ENCODE data around the gene RHBDL1. TPM values are rescaled to one million over a fixed set of nuclear protein-coding genes. Genes with fewer than 3 reads are reported as not detected.

The RHBDL1 gene
- total RNA-seq, 4 donors from 2014 or later: 1.1 to 1.5 (median 1.3) TPM; not detected in 1

DNA sequence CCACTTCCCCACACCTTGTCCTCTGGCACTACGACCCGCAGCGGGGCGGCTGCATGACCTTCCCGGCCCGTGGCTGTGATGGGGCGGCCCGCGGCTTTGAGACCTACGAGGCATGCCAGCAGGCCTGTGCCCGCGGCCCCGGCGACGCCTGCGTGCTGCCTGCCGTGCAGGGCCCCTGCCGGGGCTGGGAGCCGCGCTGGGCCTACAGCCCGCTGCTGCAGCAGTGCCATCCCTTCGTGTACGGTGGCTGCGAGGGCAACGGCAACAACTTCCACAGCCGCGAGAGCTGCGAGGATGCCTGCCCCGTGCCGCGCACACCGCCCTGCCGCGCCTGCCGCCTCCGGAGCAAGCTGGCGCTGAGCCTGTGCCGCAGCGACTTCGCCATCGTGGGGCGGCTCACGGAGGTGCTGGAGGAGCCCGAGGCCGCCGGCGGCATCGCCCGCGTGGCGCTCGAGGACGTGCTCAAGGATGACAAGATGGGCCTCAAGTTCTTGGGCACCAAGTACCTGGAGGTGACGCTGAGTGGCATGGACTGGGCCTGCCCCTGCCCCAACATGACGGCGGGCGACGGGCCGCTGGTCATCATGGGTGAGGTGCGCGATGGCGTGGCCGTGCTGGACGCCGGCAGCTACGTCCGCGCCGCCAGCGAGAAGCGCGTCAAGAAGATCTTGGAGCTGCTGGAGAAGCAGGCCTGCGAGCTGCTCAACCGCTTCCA is 42.0 kb upstream of the RHBDL1 start:
- peaks cover 19% of the 10 kb centered on the region for H3K27me3 ChIP-seq
- 94% methylated on average over 11 of the region's 74 CpGs; no CpG with 5 or more reads in 1 of the 2 donors for WGBS, 2 donors (ENCODE audit: low coverage in 1 of 2)
- no peaks in the 10 kb centered on the region for H3K9me3 ChIP-seq
- no peak overlapping the region for H3K4me3 ChIP-seq
- H3K27ac ChIP-seq: no peak overlapping the region
- TF ChIP-seq EP300 (IDR thresholded peaks at IDR 0.05) (no peak), POLR2A (IDR thresholded peaks at IDR 0.05) (no peak), POLR2AphosphoS5 (IDR thresholded peaks at IDR 0.05) (no peak)
- TF ChIP-seq, protein P1, sequence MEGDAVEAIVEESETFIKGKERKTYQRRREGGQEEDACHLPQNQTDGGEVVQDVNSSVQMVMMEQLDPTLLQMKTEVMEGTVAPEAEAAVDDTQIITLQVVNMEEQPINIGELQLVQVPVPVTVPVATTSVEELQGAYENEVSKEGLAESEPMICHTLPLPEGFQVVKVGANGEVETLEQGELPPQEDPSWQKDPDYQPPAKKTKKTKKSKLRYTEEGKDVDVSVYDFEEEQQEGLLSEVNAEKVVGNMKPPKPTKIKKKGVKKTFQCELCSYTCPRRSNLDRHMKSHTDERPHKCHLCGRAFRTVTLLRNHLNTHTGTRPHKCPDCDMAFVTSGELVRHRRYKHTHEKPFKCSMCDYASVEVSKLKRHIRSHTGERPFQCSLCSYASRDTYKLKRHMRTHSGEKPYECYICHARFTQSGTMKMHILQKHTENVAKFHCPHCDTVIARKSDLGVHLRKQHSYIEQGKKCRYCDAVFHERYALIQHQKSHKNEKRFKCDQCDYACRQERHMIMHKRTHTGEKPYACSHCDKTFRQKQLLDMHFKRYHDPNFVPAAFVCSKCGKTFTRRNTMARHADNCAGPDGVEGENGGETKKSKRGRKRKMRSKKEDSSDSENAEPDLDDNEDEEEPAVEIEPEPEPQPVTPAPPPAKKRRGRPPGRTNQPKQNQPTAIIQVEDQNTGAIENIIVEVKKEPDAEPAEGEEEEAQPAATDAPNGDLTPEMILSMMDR (IDR thresholded peaks at IDR 0.05): no peak
- ATAC-seq: no peak
- peaks cover 2 to 58% (median 35%) of the 10 kb centered on the region in 3 donors for H3K4me1 ChIP-seq
- peaks cover 0 to 34% of the 10 kb centered on the region in 2 donors for H3K36me3 ChIP-seq

DNA sequence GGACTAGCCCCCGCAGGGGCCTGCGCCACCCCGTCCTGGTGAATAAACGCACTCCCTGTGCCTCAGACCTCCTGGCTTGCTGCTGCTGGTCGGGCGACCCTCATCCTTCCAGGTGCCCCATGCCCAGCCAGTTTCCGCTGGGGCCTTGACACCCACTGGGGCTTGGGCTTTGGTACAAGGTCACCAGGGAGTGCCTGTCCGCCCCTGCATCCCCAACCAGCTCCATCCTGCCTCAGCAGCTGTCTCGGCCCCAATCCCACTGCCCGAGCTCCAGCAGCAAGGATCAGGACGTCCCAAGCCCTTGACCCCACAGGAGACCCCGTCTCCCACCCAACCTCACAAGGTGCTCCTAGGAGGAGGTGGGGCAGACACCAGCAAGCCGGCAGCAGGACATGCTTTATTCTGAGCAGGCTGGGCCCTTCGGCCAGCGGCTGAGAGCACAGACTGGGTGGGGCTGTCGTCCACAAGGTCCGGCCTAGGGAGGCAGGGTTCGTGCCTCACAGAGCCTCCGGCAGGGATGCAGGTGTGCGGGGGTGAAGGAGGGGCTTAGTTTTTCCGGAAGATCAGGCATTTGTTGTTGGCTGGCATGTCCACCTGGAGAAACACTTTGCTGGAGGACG is 41.3 kb upstream of the RHBDL1 start:
- WGBS, 2 donors (ENCODE audit: low coverage in 1 of 2): no CpG with 5 or more reads among the region's 22 CpGs
- H3K4me3 ChIP-seq: no peak overlapping the region
- peaks cover 19% of the 10 kb centered on the region for H3K27me3 ChIP-seq
- no peak for ATAC-seq
- no peak overlapping the region for H3K27ac ChIP-seq
- TF ChIP-seq POLR2A (IDR thresholded peaks at IDR 0.05) (no peak), EP300 (IDR thresholded peaks at IDR 0.05) (no peak), POLR2AphosphoS5 (IDR thresholded peaks at IDR 0.05) (no peak)
- TF ChIP-seq, protein P1 (IDR thresholded peaks at IDR 0.05): no peak
- no peaks in the 10 kb centered on the region for H3K9me3 ChIP-seq
- peaks cover 2 to 63% (median 35%) of the 10 kb centered on the region in 3 donors for H3K4me1 ChIP-seq
- H3K36me3 ChIP-seq: peaks cover 0 to 27% of the 10 kb centered on the region in 2 donors

DNA sequence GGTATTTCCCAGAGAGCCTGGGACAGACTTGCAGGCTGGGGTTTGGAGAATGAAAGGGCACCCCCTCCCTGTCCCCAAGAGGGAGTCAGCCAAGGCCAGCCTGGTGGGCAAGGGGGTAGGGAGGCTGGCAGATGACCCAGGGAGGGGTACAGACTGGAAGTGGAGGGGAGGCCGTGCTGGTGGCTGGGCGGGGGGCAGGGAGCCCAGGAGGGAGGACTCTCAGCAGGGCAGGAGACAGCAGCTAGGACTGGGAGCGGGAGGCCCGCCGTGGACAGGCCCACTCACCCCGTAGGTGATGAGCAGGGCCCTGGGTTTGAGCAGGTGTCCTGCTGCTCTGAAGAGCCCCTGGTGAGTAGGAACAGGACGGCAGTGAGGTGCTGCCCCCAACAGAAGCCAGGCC is 40.5 kb upstream of the RHBDL1 start:
- TF ChIP-seq POLR2A (IDR thresholded peaks at IDR 0.05): no peak
- no peak for TF ChIP-seq EP300 (IDR thresholded peaks at IDR 0.05)
- TF ChIP-seq, protein P1 (IDR thresholded peaks at IDR 0.05): no peak
- no peak for TF ChIP-seq POLR2AphosphoS5 (IDR thresholded peaks at IDR 0.05)
- Histone ChIP-seq H3K36me3 (peaks cover 0 to 26% of the 10 kb centered on the region in 2 donors), H3K4me3 (peak overlapping the region in 1 of 2 donors; percentile 94), H3K4me1 (peaks cover 2 to 57% (median 31%) of the 10 kb centered on the region in 3 donors), H3K27me3 (peaks cover 19% of the 10 kb centered on the region), H3K9me3 (no peaks in the 10 kb centered on the region), H3K27ac (no peak overlapping the region)
- no CpG with 5 or more reads among the region's 7 CpGs for WGBS, 2 donors (ENCODE audit: low coverage in 1 of 2)
- no peak for ATAC-seq

DNA sequence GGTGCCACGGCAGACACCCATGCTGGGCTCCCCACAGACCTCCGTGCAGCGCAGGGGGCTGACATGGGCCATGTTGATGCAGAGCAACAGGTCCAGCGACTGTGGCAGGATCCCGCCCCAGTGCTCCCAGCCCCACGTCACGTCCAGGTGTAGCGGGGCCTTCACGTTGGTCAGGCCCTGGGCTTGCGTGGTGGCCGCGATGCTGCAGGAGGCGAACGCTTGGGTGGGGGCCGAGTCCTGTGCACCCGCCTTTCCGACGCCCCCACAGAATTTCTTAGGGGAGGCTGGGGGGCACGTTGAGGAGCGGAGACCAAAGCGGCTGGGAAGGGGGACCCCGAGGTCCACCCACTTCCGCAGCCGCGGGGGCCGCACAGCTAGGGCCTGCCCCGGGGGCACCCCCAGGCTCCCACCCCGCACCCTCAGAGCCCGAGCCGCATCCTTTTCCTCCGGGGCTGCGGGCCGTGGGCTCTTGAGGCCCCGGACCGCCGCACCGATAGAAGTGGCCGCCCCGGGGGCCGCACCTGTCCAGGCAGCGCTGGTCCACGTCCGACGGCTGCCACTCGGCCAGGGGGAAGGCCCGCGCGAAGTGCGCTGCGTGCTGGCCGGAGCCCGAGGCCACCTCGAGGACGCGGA is 39.8 kb upstream of the RHBDL1 start:
- Histone ChIP-seq H3K4me3 (peak overlapping the region; percentile 62 to 94), H3K4me1 (peaks cover 2 to 53% (median 24%) of the 10 kb centered on the region in 3 donors), H3K36me3 (peaks cover 0 to 26% of the 10 kb centered on the region in 2 donors), H3K27me3 (peaks cover 17% of the 10 kb centered on the region), H3K27ac (peak overlapping the region in 3 of 4 donors; percentile 95 to 97 (median 96)), H3K9me3 (no peaks in the 10 kb centered on the region)
- ATAC-seq: no peak
- WGBS, 2 donors (ENCODE audit: low coverage in 1 of 2): 0% methylated on average over 1 of the region's 55 CpGs; no CpG with 5 or more reads in 1 of the 2 donors
- TF ChIP-seq POLR2A (IDR thresholded peaks at IDR 0.05): no peak
- TF ChIP-seq, protein P1 (IDR thresholded peaks at IDR 0.05): peak in 1 of 4 experiments; percentile 21
- TF ChIP-seq EP300 (IDR thresholded peaks at IDR 0.05): no peak
